Ishikawa (cell line): ENCODE data around the gene ATP2A2.

Source experiments
- CREB1 ChIP-seq: IDR thresholded peaks from 2 replicates; pipeline ENCODE4 v1.6.1; 2012; ENCODE audit warnings: low read depth
- MAX ChIP-seq: IDR thresholded peaks from 2 replicates; pipeline ENCODE4 v1.6.1; 2012
- RAD21 ChIP-seq: IDR thresholded peaks from 2 replicates; pipeline ENCODE4 v1.6.1; 2012; ENCODE audit warnings: low read depth
- TAF1 ChIP-seq: IDR thresholded peaks from 2 replicates; pipeline ENCODE4 v1.6.1; 2012; ENCODE audit warnings: low read depth, mild to moderate bottlenecking
- TF ChIP-seq, protein P1 (sequence below): IDR thresholded peaks from 2 replicates; pipeline ENCODE4 v1.6.1; 2012; ENCODE audit warnings: low read depth, mild to moderate bottlenecking

DNA sequence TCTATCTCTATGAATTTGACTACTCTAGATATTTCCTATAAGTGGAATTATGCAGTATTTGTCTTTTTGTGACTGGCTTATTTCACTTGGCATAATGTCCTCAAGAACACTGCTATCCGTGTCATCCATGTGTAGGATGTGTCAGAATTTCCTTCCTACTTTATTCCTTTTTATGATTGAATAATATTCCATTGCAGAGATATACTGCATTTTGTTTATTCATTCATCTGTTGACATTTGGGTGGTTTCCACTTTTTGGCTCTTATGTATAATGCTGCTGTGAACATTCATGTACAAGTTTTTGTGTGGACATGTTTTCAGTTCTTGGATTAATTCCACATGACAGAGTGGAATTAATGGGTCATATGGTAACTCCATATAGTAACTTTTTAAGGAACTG is 45.7 kb upstream of the ATP2A2 start:
- no peak for TF ChIP-seq TAF1
- TF ChIP-seq, protein P1, sequence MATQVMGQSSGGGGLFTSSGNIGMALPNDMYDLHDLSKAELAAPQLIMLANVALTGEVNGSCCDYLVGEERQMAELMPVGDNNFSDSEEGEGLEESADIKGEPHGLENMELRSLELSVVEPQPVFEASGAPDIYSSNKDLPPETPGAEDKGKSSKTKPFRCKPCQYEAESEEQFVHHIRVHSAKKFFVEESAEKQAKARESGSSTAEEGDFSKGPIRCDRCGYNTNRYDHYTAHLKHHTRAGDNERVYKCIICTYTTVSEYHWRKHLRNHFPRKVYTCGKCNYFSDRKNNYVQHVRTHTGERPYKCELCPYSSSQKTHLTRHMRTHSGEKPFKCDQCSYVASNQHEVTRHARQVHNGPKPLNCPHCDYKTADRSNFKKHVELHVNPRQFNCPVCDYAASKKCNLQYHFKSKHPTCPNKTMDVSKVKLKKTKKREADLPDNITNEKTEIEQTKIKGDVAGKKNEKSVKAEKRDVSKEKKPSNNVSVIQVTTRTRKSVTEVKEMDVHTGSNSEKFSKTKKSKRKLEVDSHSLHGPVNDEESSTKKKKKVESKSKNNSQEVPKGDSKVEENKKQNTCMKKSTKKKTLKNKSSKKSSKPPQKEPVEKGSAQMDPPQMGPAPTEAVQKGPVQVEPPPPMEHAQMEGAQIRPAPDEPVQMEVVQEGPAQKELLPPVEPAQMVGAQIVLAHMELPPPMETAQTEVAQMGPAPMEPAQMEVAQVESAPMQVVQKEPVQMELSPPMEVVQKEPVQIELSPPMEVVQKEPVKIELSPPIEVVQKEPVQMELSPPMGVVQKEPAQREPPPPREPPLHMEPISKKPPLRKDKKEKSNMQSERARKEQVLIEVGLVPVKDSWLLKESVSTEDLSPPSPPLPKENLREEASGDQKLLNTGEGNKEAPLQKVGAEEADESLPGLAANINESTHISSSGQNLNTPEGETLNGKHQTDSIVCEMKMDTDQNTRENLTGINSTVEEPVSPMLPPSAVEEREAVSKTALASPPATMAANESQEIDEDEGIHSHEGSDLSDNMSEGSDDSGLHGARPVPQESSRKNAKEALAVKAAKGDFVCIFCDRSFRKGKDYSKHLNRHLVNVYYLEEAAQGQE, result no peak
- TF ChIP-seq MAX, result no peak
- TF ChIP-seq CREB1, result no peak
- no peak for TF ChIP-seq RAD21
